Spinal cord (tissue), 10 donors: ENCODE results near the gene PNMA1. TPM values are rescaled to one million over a fixed set of nuclear protein-coding genes. Genes with fewer than 3 reads are reported as not detected.

Source experiments
- DNase-seq, 6 donors: peaks; one replicate each; pipeline versions ENCODE4 v3.0.0 to v3.0.0-alpha.2; 2013 to 2015; ENCODE audit warnings: low spot score in 6 of 6, low read depth in 4 of 6
- H3K27ac ChIP-seq: one replicate; pipeline ENCODE4 v1.5.1; 2013; ENCODE audit warnings: low read depth, low read length, control low read depth
- H3K27me3 ChIP-seq: one replicate; pipeline ENCODE4 v1.6.1; 2013; ENCODE audit warnings: low read length; ENCODE audit not compliant: control insufficient read depth, insufficient read depth
- H3K36me3 ChIP-seq: one replicate; pipeline ENCODE4 v1.6.1; 2013; ENCODE audit warnings: low read length; ENCODE audit not compliant: control insufficient read depth, insufficient read depth
- H3K4me1 ChIP-seq: one replicate; pipeline ENCODE4 v1.6.1; 2013; ENCODE audit warnings: low read length; ENCODE audit not compliant: control insufficient read depth, insufficient read depth
- H3K4me3 ChIP-seq: one replicate; pipeline ENCODE4 v1.5.1; 2013; ENCODE audit warnings: low read depth, low read length, control low read depth
- H3K9me3 ChIP-seq: one replicate; pipeline ENCODE4 v1.6.1; 2013; ENCODE audit warnings: low read length; ENCODE audit not compliant: control insufficient read depth, insufficient read depth
- WGBS: methylation state at CpG from one replicate; pipeline ENCODE4 v1.1.5; 2013; ENCODE audit warnings: missing lambda C conversion rate; ENCODE audit not compliant: insufficient coverage; 5-methylcytosine and 5-hydroxymethylcytosine counted together
- polyA plus RNA-seq, 2 donors: library from polyadenylated mRNA; unstranded; fragments of 120-200 nt; gene quantifications; one replicate each; pipeline ENCODE4 v1.2.1, GENCODE V29; 2013; ENCODE audit not compliant: insufficient read length in 2 of 2
- total RNA-seq, 2 donors: library from RNA; depleted of rRNA in 1 of 2; stranded (reverse); fragments of 120-200 nt in 1 of 2; fragments of >200 nt in 1 of 2; gene quantifications; one replicate each; pipeline versions ENCODE4 v1.2.3 to v1.2.4, GENCODE V29; 2013 to 2014
- donor health status: healthy.

The PNMA1 gene
- total and polyA plus RNA-seq, 4 donors = 39.5 to 282 (median 189) TPM

GRCh38 chr14:73725116-73726024, 11.2 kb upstream of the PNMA1 start:
- no peak for DNase-seq
- no peak overlapping the region for H3K27ac ChIP-seq
- H3K4me1 ChIP-seq = peaks cover 9% of the 10 kb centered on the region
- H3K36me3 ChIP-seq = peaks cover 62% of the 10 kb centered on the region
- no peaks in the 10 kb centered on the region for H3K9me3 ChIP-seq
- no peak overlapping the region for H3K4me3 ChIP-seq
- WGBS = 82% methylated on average over 4 of the region's 8 CpGs
- no peaks in the 10 kb centered on the region for H3K27me3 ChIP-seq

DNA sequence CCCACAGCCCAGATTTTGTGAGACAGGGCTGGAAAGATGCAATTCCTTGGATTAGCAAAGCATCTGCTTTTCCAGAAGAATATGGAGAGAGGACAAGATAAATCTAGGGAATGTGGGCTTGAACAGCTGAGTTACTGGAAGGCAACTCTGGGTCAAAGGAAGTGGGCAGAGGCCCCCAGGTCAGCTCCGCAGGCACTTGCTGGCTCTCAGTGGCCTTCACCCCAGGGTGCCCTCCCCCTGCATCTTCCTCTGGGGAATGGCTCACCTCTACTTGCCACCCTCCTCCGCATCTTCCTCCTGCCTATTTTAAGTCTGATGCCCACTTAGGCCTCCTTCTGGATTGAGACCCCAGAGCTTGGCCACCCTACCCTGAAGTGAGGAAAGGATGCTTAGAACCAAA, 10.5 kb upstream of the PNMA1 start:
- 94% methylated on average over 2 of the region's 2 CpGs for WGBS
- H3K4me1 ChIP-seq = peaks cover 12% of the 10 kb centered on the region
- DNase-seq = no peak

DNA sequence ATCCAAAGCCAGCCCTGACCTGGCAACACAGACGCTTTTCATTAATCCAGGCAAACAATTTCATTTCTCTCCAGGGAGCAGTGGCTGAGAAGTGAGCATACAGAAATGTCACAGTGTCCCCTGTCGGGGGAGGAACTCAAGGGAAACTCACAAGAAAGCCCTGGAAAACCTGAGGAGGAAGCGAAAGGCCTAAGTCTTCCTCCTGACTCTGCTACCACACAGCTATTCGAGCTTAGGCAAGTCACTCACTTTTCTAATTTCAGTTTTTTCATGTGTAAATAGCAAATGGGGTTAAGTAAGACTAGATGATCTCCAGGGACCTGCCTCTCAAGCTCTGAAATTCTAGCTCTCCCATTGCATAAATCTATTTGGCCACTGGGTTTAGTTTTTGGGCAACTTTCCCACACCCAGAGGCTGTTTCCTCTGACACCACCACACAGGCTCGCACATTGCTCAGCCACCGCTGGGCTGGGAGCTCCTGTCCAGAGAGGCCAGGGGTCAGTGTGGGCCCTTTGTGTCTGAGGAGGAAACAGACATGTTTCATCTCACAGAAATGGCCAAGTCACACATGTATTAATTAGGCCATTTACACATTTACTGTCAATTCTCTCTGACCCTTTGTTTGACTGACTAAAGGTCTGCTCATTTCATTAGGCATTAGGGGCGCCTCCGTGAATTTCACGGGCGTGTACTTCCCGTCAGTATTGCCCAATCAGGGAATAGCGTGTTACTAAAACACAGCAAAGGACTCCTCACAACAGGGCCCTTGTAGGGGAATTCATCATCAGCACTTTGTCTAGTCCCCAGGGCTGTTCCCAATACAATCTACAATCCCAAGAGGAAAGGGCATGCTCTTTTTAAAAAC, 9.8 kb upstream of the PNMA1 start:
- DNase-seq = no peak
- Histone ChIP-seq H3K36me3 (peaks cover 65% of the 10 kb centered on the region), H3K9me3 (no peaks in the 10 kb centered on the region), H3K4me1 (peaks cover 19% of the 10 kb centered on the region), H3K4me3 (no peak overlapping the region), H3K27ac (peak overlapping the region; percentile 44), H3K27me3 (no peaks in the 10 kb centered on the region)
- WGBS = 40% methylated on average over 1 of the region's 12 CpGs

More for the DNA sequence above, 10.5 kb upstream of the PNMA1 start:
- no peaks in the 10 kb centered on the region for H3K27me3 ChIP-seq
- peak overlapping the region; percentile 33 for H3K27ac ChIP-seq
- H3K36me3 ChIP-seq = peaks cover 65% of the 10 kb centered on the region
- H3K4me3 ChIP-seq = no peak overlapping the region
- H3K9me3 ChIP-seq = no peaks in the 10 kb centered on the region

DNA sequence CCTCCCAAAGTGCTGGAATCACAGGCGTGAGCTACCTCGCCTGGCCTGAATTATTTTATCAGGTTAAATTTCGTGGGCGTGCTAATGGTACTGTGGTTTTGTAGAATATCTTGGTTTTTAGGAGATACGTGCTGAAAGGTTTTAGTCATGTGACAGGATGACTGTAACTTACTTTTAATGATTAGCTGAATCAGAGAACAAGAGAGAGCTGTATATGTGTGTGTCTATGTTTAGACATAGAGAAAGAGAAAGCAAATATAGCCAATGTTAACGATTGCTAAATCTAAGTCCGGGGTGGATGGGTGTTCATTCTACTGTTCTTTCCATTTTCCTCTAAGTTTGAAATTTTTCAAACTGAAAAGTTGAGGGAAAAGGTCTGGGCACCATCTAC, 9.2 kb upstream of the PNMA1 start:
- Histone ChIP-seq H3K27ac (peak overlapping the region; percentile 44), H3K36me3 (peaks cover 67% of the 10 kb centered on the region), H3K4me3 (no peak overlapping the region), H3K4me1 (peaks cover 25% of the 10 kb centered on the region), H3K27me3 (no peaks in the 10 kb centered on the region), H3K9me3 (no peaks in the 10 kb centered on the region)
- DNase-seq = no peak
- 87% methylated on average over 3 of the region's 7 CpGs for WGBS

DNA sequence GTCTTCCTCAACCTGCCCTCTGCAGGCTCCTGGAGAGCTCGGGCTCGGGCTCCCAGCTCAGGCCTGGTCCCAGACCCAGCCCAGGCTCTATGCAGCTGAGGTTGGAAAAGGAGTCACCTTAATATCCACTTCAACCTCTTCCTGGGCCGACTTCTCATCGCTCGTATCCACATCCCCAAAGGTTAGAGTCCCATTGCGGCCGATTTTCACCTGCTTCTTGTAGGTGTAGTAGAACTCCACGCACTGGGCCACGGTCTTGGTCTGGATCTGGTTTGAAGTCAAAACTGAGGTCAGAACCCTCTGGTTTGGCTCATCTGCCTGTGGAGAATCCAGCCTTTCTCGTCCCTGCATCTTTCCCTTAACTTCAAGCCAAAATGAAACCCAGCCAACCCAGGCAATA, 8.4 kb upstream of the PNMA1 start:
- no peak overlapping the region for H3K4me3 ChIP-seq
- no peaks in the 10 kb centered on the region for H3K27me3 ChIP-seq
- no peak overlapping the region for H3K27ac ChIP-seq
- H3K4me1 ChIP-seq = peaks cover 33% of the 10 kb centered on the region
- no peaks in the 10 kb centered on the region for H3K9me3 ChIP-seq
- DNase-seq = no peak
- 95% methylated on average over 8 of the region's 10 CpGs for WGBS
- H3K36me3 ChIP-seq = peaks cover 67% of the 10 kb centered on the region

- H3K36me3 ChIP-seq = peaks cover 54% of the 10 kb centered on the region
- H3K27me3 ChIP-seq = no peaks in the 10 kb centered on the region
- H3K4me3 ChIP-seq = no peak overlapping the region
- H3K4me1 ChIP-seq = peaks cover 39% of the 10 kb centered on the region
- no peak overlapping the region for H3K27ac ChIP-seq
- 78% methylated on average over 9 of the region's 12 CpGs for WGBS
- no peaks in the 10 kb centered on the region for H3K9me3 ChIP-seq
- no peak for DNase-seq
Observed at GRCh38 chr14:73721101-73721821, 7.1 kb upstream of the PNMA1 start.

- H3K27ac ChIP-seq = no peak overlapping the region
- H3K27me3 ChIP-seq = no peaks in the 10 kb centered on the region
- no peak for DNase-seq
- no peaks in the 10 kb centered on the region for H3K9me3 ChIP-seq
- H3K36me3 ChIP-seq = peaks cover 48% of the 10 kb centered on the region
- H3K4me1 ChIP-seq = peaks cover 42% of the 10 kb centered on the region
- H3K4me3 ChIP-seq = no peak overlapping the region
Observed at GRCh38 chr14:73720636-73721035, 6.5 kb upstream of the PNMA1 start.

DNA sequence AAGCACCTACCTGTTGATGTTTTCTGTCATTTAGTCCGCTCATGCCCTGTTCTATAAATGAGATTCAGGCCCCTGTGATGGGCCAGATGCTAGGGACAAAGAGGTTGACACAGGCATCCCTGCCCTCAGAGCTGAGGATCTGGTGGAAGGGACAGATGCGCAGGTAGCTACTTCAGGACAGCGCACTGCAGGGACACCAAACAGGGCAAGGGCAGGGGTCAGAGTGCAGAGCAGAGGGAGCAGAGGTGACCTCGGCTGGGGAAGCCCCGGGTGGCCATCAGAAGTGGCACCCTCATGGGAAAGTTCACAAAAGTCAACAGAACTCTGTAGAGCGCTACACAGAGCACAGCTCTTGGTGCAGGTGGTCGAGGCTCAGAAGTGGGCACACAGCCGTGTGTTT, 5.6 kb upstream of the PNMA1 start:
- WGBS = 92% methylated on average over 7 of the region's 8 CpGs
- Histone ChIP-seq H3K36me3 (peaks cover 39% of the 10 kb centered on the region), H3K27ac (no peak overlapping the region), H3K27me3 (no peaks in the 10 kb centered on the region), H3K4me1 (peaks cover 36% of the 10 kb centered on the region), H3K4me3 (no peak overlapping the region), H3K9me3 (no peaks in the 10 kb centered on the region)
- no peak for DNase-seq

DNA sequence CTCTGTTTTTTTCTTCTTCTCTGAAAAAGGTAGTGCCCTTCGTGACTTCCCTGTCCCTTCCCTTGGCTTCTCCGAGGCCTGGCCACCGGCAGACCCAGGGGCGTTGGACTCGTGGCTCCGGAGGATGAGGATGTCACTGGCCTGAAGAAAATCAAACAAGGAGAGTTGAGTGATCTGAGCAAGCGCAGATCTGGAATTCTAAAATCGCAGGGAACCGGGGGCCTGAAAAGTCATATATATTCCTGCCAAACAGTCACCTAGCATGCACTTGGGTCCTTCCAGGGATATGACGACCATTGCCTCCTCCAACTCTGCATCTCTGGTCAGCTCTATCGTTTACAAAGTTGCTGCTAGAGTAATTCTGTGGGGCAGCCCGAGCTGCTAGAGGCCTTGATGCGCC, 5.2 kb upstream of the PNMA1 start:
- DNase-seq = no peak
- Histone ChIP-seq H3K4me3 (no peak overlapping the region), H3K36me3 (peaks cover 37% of the 10 kb centered on the region), H3K9me3 (no peaks in the 10 kb centered on the region), H3K4me1 (peaks cover 34% of the 10 kb centered on the region), H3K27ac (peak overlapping the region; percentile 76), H3K27me3 (no peaks in the 10 kb centered on the region)
- 68% methylated on average over 12 of the region's 13 CpGs for WGBS
